IPS-NIHi11 (cell line): ENCODE measurements around the gene SPATC1L.
"Not testable (repeated sequence)": the region's sequence is repeated elsewhere in the genome, so short reads cannot be mapped to it uniquely, and the experiment has no call there.

Source experiments
- DNase-seq: peaks from one replicate; pipeline ENCODE4 v3.0.0; 2012; ENCODE audit warnings: mixed read lengths, low spot score

SPATC1L gene

DNA sequence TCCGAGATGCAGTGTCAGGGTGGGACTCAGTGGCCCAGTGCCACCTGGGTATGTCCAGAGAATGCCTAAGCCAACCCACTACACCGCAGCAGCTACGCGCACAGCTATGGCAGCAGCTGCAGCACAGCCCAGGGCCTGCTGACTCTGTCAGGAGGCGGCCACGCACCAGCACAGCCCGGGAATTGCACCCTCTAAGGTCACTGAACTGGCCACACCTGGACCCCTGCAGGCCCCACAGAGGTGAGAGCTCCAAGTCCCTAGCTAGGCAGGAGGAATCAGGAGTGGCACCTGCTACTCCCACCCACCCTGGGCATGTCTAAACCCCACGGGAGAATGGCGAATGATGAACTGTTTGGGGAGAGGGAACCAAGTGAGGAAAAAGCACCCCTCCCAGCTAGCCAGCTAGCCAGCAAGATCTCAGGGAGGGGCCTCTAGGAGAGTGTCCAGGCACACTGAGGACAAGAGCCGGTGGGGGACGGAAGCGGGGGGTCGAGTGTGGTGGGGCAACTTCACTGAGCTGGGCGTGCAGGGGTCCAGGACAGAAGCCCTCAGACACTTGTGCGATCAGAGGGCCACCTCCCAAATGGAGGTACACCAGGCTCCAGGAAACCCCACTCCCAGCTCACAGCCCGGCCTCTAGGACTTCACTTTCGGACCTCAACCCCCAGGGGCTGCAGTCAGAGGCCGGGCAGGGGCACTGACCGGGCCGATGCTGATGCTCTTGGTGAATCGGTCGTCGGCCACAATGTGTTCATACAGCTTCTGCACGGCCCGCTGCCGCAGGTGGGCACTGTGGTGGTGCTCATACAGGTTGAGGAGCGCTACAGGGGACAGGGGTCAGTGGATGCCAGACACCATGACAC, 30.4 kb upstream of the SPATC1L start:
- no peak for DNase-seq

DNA sequence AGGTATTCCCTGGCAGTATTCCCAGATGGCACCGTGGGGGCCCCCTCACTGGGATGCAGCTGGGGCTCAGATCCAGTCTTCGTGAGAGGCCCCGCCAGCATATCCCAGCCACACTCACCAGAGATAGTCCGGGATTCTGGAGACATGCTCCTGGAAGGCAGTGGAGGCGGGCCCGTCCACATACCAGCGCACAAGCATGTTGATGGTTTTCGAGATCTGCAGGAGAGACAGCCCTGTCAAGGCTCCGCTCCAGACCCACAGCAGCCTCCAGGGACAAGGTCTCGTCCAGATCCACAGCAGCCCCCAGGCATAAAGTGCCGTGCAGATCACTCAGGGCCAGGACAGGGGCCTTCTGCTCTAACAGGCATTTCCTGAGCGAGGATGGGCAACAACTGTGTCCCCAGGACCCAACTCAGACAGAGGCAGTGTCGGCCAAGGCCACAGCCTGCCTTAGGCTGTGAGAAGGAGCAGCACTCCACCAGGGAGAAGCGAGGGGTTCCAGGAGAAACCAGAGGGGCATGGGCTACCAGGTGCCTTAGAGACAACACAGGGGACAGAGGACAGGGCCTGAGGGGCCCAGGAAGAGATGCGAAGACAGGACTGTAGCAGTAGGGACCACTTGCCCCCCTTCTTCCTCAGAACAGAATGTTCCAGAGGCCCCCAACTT, 29.5 kb upstream of the SPATC1L start:
- no peak for DNase-seq

DNA sequence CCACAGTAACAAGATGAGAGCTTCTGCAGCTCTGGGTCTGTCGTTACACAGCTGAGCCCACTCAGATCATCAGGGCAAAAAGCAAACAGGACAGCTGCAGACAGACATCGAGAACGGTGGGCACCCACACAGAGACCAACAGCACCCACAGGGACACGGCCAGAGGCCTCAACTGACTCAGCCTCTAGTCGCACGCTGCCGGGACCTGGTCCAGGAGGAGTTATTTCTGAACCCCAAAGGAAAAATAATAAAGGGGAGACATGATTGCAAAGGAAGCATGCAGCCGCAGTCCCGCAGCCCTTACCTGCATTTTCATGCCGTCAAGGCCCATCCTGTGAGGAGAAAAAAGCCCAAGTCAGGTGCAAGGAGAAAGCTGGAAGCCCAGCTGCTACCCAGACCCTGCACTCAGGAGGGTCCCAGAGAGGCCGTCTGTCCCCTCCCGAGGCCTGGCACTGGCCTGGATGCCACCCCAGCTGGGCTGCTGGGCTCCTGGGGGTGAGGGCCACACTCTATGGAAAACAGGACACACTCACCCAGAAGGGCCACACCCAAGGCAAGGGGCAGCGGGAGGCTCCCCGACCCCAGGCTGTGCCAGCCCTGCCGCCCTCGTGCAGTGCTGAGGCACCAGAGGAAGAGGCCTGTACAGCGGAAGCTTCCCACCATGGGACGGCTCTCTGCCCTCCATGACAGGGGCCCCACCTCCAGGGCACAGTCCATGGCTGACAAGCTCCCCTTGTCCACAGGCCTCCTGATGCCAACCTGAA, 28.6 kb upstream of the SPATC1L start:
- no peak for DNase-seq

DNA sequence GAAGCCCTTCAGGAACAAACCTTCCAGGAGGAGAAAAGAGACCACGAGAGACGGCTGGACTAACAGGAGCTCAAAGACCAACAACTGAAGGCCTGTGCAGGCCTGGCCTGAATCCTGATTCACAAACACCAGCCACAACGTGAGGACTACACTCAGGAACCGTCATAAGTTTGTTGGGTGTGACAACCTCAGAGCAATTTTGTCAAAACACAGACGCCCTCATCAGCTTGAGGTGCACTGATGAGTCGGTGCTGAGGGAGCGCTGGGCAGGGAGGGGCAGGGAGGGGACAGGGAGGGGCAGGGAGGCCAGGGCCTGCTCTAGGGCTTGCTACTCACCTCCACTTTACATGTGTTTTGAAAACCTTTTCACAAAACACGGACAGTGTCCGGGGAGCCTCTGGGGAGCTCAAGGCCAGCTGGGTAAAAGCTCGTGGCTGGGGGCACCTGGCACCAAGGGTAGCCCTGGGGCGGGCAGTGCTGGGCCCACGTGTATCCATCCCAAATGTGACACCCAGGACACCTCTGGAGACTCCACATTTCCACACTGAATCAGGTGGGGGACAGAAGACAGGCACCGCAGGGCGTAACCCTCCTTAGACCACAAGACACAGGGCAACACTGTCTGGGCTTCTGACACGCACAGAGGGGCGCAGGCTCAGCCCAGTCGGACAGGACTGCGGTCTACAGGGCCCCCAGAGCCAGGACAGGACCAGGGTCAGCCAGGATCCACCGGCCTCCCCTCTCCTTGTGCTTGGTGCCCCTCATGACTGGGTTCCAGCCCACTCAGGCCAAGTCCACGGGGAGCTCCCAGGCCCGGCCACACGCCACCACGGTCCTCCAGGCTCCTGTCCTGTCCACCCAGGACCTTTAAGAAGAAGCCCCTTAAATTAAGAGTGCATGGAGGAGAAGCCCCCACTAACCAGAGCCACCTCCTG, 27.8 kb upstream of the SPATC1L start:
- no peak for DNase-seq

GRCh38 chr21:46211376-46211775, 27.1 kb upstream of the SPATC1L start:
- no peak for DNase-seq

DNA sequence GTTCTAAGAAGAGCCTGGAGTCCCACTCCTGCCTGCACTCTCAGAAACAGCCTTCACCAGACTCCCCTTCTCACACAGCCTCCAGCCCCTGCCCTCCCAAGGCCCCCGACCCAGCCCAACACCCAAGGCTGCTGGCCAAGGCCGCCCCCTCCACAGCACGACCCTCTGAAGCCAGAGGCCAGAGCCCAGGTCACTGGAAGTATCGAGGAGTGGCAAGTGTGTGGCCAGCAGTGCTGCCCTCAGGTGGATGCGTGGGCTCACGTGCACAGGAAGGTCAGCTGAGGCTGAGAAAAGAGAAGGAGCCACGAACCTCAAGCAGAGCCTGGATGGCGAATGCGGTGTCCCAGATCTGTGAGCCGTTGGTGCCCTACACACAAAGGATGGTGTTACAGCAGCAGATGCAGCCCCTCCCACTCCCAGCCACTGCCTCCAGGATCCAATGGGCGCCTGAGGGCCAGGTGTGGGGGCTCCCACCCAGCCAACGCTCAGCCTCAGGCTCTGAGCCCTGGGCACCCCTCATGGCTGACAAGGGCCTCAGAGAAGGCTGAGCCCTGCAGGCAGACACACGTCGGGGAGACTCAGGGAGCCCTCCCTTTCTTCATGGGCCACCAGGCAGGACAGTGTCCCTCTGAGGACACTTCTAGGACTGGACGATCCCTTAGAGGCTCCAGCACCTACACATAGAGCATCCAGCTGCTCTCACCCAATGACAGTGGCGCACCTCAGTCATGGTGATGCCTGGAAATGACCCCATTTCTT, 26.3 kb upstream of the SPATC1L start:
- peak; percentile 43 for DNase-seq

DNA sequence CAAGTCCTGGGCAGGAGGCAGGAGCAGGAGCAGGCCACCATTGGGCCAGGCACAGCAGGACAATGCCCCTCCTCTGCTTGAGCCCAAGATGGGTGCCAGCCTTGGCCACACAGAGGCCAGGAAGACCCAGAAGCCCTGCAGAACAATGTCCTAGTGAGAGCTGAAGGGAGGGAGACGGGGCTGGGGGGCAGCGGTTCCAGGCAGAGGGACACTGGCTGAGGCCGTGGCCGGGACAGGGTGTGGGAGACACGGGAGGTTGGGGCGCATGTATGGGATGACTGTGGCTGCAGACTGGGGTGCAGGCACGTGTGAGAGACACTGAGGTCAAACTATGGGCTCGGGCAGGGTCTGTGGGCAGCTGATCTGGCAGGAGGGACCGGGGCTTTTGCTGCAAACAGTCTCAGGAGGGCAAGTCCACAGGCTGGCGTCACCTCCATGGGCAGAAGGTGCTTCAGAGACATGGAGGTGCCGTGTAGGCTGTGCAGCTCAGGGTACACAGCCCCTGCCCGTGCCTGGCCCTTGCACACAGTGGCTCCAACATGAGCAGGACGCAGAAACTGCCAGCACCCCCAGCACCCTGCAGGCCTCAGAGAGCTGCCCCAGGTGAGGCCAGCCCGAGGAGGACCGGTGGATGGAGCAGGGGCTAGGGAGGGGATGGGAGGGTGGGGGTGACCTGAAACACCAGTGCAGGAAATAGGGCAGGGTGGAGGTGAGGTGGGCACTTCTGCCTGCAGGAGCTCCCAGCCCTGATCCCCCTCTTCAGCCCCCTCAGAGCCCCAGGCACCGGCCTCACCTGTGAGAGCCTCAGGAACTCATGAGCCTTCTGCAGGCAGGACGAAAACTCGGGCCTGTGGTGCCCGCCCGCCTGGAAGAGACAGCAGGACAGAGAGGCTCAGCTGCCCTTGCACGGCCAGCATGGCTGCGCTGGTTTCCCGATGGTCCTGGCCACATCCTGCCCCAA, 24.8 kb upstream of the SPATC1L start:
- DNase-seq = no peak

- no peak for DNase-seq
Observed at GRCh38 chr21:46207920-46208591, 23.8 kb upstream of the SPATC1L start.

- DNase-seq = no peak
Observed at GRCh38 chr21:46207006-46207919, 23.0 kb upstream of the SPATC1L start.

DNA sequence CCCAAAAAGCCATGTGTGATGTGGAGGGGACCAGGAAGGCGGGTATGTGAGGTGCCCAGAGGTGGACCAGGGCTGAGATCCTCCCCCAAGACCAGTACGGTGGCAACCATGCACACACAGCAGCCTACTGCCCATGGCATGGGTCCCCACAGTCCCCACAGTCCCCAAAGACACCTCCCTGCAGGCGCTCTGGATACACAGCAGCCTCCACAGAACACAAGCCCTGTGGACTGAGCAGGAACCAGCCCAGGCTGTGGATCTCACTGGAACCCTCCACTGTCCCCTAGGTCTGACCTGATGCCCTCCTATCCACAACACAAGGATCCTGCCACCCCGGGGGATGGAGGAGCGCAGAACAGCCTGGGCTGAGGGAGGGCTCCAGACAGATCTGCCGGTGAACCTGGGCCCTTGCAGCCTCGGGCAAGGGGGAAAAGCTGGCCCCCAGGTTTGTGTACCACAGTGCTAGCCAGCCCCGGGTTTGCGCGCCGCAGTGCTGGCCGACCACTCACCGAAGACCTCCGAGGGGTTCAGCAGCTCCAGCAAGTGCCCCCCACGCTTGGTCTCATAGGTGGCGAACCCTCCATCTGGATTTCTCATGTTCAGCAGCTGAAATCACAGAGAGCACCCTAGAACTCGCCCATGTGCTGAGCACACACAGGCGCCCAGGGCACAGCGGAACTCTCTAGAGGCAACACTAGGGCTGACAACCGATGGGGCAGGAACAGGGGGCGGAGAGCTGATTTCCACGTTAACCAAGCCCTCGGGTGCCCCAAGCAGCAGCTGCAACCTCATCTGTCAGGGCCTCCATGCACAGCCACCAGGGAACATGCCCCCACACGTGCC, 22.1 kb upstream of the SPATC1L start:
- DNase-seq = no peak

GRCh38 chr21:46205766-46206162, 21.5 kb upstream of the SPATC1L start:
- DNase-seq = no peak

DNA sequence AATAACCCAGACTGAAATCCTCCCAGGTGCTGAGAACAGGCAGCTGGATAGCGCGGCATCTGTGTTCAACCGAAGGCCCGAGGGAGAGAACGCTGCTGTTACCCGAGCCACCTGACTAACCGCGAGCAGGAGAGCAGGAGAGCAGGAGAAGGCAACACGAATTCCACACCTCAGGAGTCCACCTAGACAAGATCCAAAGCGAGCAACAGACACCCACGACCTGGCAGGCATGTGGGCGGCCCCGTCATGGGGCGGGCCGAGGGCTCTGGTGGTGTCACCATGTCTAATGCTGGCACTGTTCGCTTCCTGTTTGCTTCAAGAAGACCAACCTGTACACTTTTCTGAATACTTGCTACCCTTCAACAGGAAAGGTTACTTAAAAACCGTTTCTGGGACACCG, 20.9 kb upstream of the SPATC1L start:
- no peak for DNase-seq

DNA sequence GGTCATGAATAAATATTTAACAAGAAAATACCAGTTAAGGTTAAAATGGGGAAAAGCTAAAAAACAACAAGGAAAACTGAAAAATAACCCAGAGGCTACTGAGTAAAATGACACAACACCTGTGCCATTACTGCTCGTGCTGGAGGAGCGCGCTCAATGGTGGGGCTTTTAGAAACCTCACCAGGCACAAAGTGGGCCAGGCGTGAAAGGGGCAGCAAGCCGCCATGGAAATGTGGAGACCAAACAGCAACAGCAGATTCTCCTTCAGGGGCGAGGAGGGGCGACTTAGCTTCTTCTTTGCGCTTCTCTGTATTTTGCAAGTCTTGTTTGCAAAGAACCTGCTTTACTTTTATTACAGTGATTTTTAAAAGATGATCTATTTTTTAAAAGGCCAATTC, 18.9 kb upstream of the SPATC1L start:
- no peak for DNase-seq

GRCh38 chr21:46202592-46203202, 18.4 kb upstream of the SPATC1L start:
- DNase-seq = no peak

GRCh38 chr21:46200877-46201803, 16.9 kb upstream of the SPATC1L start:
- not testable (repeated sequence) for DNase-seq
